OCI-LY7 (cell line): ENCODE data around the gene RCOR3. TPM values are rescaled to one million over a fixed set of nuclear protein-coding genes. Genes with fewer than 3 reads are reported as not detected.
"Not testable (repeated sequence)": the region's sequence is repeated elsewhere in the genome, so short reads cannot be mapped to it uniquely, and the experiment has no call there.

ENCODE experiments used
- BruUV-seq: library from RNA; stranded (reverse); fragments of 400-500 nt; replicated peaks from 2 replicates; lab custom pipeline; 2021; lab: Mats Ljungman, UMichigan
- CTCF ChIA-PET: fragments of 300-600 bp; sonication (Branson Sonifier 250); formaldehyde crosslinking; loops from one replicate; lab custom pipeline; 2022; ENCODE audit warnings: antibody characterized with exemption; ENCODE audit not compliant: unreplicated experiment; lab: Charles Lee
- POLR2A ChIA-PET: fragments of 300-600 bp; sonication (Branson Sonifier 250); formaldehyde crosslinking; loops from one replicate; lab custom pipeline; 2022; ENCODE audit warnings: antibody characterized with exemption; lab: Charles Lee
- DNase-seq: peaks from one replicate; pipeline ENCODE4 v3.0.0-alpha.2; 2015; ENCODE audit warnings: low spot score
- H2AFZ ChIP-seq: fragments of 200-600 bp; sonication (generic), shearing (Covaris generic); 2 replicates; pipeline ENCODE4 v1.6.1; 2014; ENCODE audit warnings: mild to moderate bottlenecking, antibody characterized with exemption, low read length, moderate library complexity
- H3K27ac ChIP-seq: fragments of 200-600 bp; sonication (generic); 2 replicates; pipeline ENCODE4 v1.5.1; 2014; ENCODE audit warnings: mixed run types, low read depth, mild to moderate bottlenecking, moderate library complexity, low read length, inconsistent platforms; ENCODE audit not compliant: poor library complexity, severe bottlenecking
- H3K36me3 ChIP-seq: fragments of 200-600 bp; sonication (generic); 2 replicates; pipeline ENCODE4 v1.6.1; 2014; ENCODE audit warnings: mild to moderate bottlenecking, antibody characterized with exemption, low read length, moderate library complexity, mixed read lengths; ENCODE audit not compliant: insufficient read depth
- H3K4me1 ChIP-seq: fragments of 200-600 bp; sonication (generic); 2 replicates; pipeline ENCODE4 v1.5.1; 2014; ENCODE audit warnings: mild to moderate bottlenecking, low read length; ENCODE audit not compliant: insufficient read depth, poor library complexity, severe bottlenecking
- H3K4me2 ChIP-seq: fragments of 200-600 bp; sonication (generic); 2 replicates; pipeline ENCODE4 v1.6.1; 2014; ENCODE audit warnings: mild to moderate bottlenecking, low read length
- H3K4me3 ChIP-seq: fragments of 200-600 bp; sonication (generic); 2 replicates; pipeline ENCODE4 v1.5.1; 2014; ENCODE audit warnings: mild to moderate bottlenecking, low read depth, low read length; ENCODE audit not compliant: poor library complexity, severe bottlenecking
- H3K79me2 ChIP-seq: fragments of 200-600 bp; sonication (generic); 2 replicates; pipeline ENCODE4 v1.6.1; 2016; ENCODE audit warnings: low read depth, mild to moderate bottlenecking, low read length, moderate library complexity, mixed read lengths; ENCODE audit not compliant: insufficient read depth
- H3K9me2 ChIP-seq: fragments of 200-600 bp; sonication (generic); 2 replicates; pipeline ENCODE4 v1.6.1; 2016; ENCODE audit warnings: mild to moderate bottlenecking, low read length, mixed read lengths; ENCODE audit not compliant: insufficient read depth
- H3K9me3 ChIP-seq: fragments of 200-600 bp; sonication (generic); 2 replicates; pipeline ENCODE4 v1.6.1; 2014; ENCODE audit warnings: mild to moderate bottlenecking, mixed run types, low read length, mixed read lengths
- H4K20me1 ChIP-seq: fragments of 200-600 bp; sonication (generic); 2 replicates; pipeline ENCODE4 v1.6.1; 2014; ENCODE audit warnings: mild to moderate bottlenecking, antibody characterized with exemption, low read length, moderate library complexity, mixed read lengths; ENCODE audit not compliant: insufficient read depth
- EZH2phosphoT487 ChIP-seq: fragments of 200-600 bp; sonication (generic); IDR thresholded peaks from 2 replicates; pipeline ENCODE4 v1.6.1; 2018; ENCODE audit warnings: low read depth, borderline replicate concordance, mild to moderate bottlenecking, mixed run types, antibody characterized with exemption, low read length, moderate library complexity, mixed read lengths
- intact Hi-C: fragments of 100-400 bp; cut with micrococcal nuclease; formaldehyde crosslinking; loops from one replicate; pipeline ENCODE4 v1.10.0; 2022; ENCODE audit not compliant: unreplicated experiment
- total RNA-seq, 2 experiments: library from RNA; depleted of rRNA in 1 of 2; stranded (reverse); fragments of >200 nt in 1 of 2; shearing (Covaris generic) in 1 of 2; gene quantifications; 2 replicates each; pipeline ENCODE4 v1.2.3, GENCODE V29; 2014 to 2022
- TF ChIP-seq, protein P1 (sequence below): fragments of 200-600 bp; sonication (generic); conservative IDR thresholded peaks from 2 replicates; pipeline ENCODE4 v1.5.1; 2014; ENCODE audit warnings: mild to moderate bottlenecking, antibody characterized with exemption, low read length, moderate library complexity, mixed read lengths

RCOR3 gene
- total RNA-seq, 2 experiments from 2014 or later, result 34.8 to 62.3 TPM

DNA sequence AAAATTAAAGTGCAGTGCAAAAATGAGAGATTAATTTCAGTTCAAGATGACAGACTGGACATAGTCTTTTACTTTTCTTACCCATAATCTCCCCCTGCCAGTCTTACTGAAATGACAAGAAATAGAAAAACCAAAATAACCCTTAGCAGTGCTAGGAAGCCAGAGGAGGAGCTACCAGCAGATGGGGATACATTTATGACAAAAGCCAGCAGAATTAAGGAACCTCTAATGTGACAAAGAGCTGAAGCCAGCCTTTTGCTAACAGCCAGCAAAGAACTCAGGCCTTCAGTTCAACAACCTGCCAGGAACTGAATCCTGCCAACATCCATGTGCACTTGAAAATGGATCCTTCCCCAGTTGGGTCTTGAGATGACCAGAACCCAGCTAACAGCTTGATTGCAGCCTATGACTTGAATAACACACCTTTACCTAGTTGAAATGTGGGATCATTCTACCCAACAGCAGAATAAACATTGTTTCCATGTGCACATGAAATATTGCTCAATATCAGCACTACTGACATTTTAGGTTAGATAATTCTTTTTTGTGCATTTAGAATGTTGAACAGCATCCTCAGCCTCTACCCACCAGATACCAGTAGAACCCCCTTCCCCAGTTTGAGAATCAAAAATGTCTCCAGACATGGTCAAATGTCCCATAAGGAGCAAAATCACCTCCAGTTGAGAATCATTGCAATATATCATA lies 59.6 kb downstream of the RCOR3 start:
- H3K27ac ChIP-seq, result no peak overlapping the region
- H3K79me2 ChIP-seq, result no peaks in the 10 kb centered on the region
- no peaks in the 10 kb centered on the region for H3K9me2 ChIP-seq
- intact Hi-C loops, result loop anchor here (5.0 kb wide), 1 partner anchor 46 kb away; no protein-coding TSS in a partner anchor
- BruUV-seq, result no TSS peak
- peak; percentile 18 for DNase-seq
- no peak overlapping the region for H2AFZ ChIP-seq
- ChIA-PET POLR2A (interaction anchor here (0.6 to 1.9 kb wide), 6 partner anchors 8 to 986 kb away, joined by 3 to 8 read pairs (median 3); no protein-coding TSS in a partner anchor), CTCF (no interaction called here)
- H3K9me3 ChIP-seq, result no peaks in the 10 kb centered on the region
- H3K4me3 ChIP-seq, result no peak overlapping the region
- peaks cover 27% of the 10 kb centered on the region for H3K36me3 ChIP-seq
- H3K4me2 ChIP-seq, result no peak overlapping the region
- H4K20me1 ChIP-seq, result no peaks in the 10 kb centered on the region
- TF ChIP-seq, protein P1, sequence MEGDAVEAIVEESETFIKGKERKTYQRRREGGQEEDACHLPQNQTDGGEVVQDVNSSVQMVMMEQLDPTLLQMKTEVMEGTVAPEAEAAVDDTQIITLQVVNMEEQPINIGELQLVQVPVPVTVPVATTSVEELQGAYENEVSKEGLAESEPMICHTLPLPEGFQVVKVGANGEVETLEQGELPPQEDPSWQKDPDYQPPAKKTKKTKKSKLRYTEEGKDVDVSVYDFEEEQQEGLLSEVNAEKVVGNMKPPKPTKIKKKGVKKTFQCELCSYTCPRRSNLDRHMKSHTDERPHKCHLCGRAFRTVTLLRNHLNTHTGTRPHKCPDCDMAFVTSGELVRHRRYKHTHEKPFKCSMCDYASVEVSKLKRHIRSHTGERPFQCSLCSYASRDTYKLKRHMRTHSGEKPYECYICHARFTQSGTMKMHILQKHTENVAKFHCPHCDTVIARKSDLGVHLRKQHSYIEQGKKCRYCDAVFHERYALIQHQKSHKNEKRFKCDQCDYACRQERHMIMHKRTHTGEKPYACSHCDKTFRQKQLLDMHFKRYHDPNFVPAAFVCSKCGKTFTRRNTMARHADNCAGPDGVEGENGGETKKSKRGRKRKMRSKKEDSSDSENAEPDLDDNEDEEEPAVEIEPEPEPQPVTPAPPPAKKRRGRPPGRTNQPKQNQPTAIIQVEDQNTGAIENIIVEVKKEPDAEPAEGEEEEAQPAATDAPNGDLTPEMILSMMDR, result peak; percentile 20; the same call in 1 of the 2 replicates
- no peak for TF ChIP-seq EZH2phosphoT487
- no peaks in the 10 kb centered on the region for H3K4me1 ChIP-seq

DNA sequence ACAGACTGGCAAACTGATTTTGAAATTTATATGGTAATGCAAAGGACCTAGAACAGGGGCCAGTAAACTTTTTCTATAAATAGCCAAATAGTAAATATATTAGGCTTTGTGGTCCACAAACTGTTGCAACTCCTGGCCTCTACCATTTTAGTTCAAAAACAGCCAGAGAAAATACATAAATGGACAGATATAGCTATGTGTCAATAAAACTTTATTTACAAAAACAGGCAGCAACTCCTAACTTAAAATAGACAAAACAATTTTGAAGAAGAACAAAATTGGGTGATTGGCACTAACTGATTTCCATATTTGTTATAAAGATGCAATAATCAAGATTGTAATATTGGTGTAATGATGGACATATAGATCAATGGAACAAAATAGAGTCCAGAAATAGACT lies 60.7 kb downstream of the RCOR3 start:
- H3K79me2 ChIP-seq, result no peaks in the 10 kb centered on the region
- no TSS peak for BruUV-seq
- intact Hi-C loops, result loop anchor here (5.0 to 10.0 kb wide), 2 partner anchors 48 to 965 kb away; partner anchors contain the start of gene PPP2R5A
- no peak overlapping the region for H2AFZ ChIP-seq
- no peaks in the 10 kb centered on the region for H3K9me2 ChIP-seq
- no peak overlapping the region for H3K4me3 ChIP-seq
- ChIA-PET CTCF (no interaction called here), POLR2A (interaction anchor here (1.9 kb wide), 1 partner anchor 9 kb away, joined by 8 read pairs; no protein-coding TSS in a partner anchor)
- no peak for DNase-seq
- no peak overlapping the region for H3K27ac ChIP-seq
- H3K4me2 ChIP-seq, result no peak overlapping the region
- no peak for TF ChIP-seq EZH2phosphoT487
- TF ChIP-seq, protein P1, result no peak
- H3K4me1 ChIP-seq, result no peaks in the 10 kb centered on the region
- H3K9me3 ChIP-seq, result no peaks in the 10 kb centered on the region
- no peaks in the 10 kb centered on the region for H4K20me1 ChIP-seq
- H3K36me3 ChIP-seq, result peaks cover 15% of the 10 kb centered on the region; the same call in 1 of the 2 replicates

DNA sequence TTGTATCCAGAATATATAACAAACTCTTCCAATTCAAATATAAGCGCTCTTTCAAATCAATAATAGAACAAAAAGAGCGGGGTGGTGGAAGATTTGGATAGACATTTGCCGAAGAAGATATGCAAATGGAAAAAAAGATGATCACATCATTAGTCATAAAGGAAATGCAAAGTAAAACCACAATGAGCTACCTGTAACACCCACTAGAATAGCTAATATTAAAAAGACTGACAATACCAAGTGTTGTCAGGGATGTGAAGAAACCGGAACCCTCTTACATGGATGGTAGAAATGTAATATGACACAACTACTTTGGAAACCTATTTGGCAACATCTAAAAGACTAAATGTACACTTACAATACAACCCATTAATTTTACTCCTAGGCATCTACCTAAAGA lies 61.8 kb downstream of the RCOR3 start:
- peaks cover 7% of the 10 kb centered on the region for H3K4me1 ChIP-seq
- ChIA-PET CTCF (no interaction called here), POLR2A (interaction anchor here (0.6 to 1.0 kb wide), 5 partner anchors 9 to 243 kb away, joined by 3 to 4 read pairs (median 3); no protein-coding TSS in a partner anchor)
- H3K4me3 ChIP-seq, result no peak overlapping the region
- no TSS peak for BruUV-seq
- peaks cover 4% of the 10 kb centered on the region; the same call in 1 of the 2 replicates for H3K36me3 ChIP-seq
- no peaks in the 10 kb centered on the region for H3K79me2 ChIP-seq
- H4K20me1 ChIP-seq, result no peaks in the 10 kb centered on the region
- H3K27ac ChIP-seq, result no peak overlapping the region
- DNase-seq, result no peak
- no peaks in the 10 kb centered on the region for H3K9me3 ChIP-seq
- H2AFZ ChIP-seq, result no peak overlapping the region
- intact Hi-C loops, result loop anchor here (10.0 kb wide), 1 partner anchor 964 kb away; the partner anchor contains the start of gene PPP2R5A
- TF ChIP-seq, protein P1, result no peak
- no peak for TF ChIP-seq EZH2phosphoT487
- H3K9me2 ChIP-seq, result no peaks in the 10 kb centered on the region
- no peak overlapping the region for H3K4me2 ChIP-seq

DNA sequence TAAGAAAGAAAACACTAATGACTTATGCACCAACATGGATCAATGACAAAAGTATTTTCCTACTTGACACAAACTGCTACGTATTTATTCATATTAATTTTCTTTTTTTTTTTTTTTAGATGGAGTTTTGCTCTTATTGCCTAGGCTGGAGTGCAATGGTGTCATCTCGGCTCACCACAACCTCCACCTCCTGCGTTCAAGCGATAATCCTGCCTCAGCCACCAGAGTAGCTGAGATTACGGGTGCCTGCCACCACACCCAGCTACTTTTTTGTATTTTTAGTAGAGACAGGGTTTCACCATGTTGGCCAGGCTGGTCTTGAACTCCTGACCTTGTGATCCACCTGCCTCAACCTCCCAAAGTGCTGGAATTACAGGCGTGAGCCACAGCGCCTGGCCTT lies 62.5 kb downstream of the RCOR3 start:
- H3K4me3 ChIP-seq, H4K20me1 ChIP-seq, H3K9me2 ChIP-seq, BruUV-seq, H2AFZ ChIP-seq, H3K27ac ChIP-seq, H3K9me3 ChIP-seq, DNase-seq, H3K36me3 ChIP-seq, H3K4me2 ChIP-seq, H3K79me2 ChIP-seq, CTCF ChIA-PET: not testable (repeated sequence)
- H3K4me1 ChIP-seq, result peaks cover 11% of the 10 kb centered on the region
- intact Hi-C loops, result loop anchor here (10.0 kb wide), 1 partner anchor 963 kb away; the partner anchor contains the start of gene PPP2R5A
- POLR2A ChIA-PET, result interaction anchor here (1.0 kb wide), 2 partner anchors 9 to 196 kb away, joined by 3 to 4 read pairs; no protein-coding TSS in a partner anchor
